Activated CD8-positive, alpha-beta memory T cell treated with anti-CD3 and anti-CD28 coated beads, Interleukin-2, amount 50 U/mL, for 4 hours (primary cell): ENCODE data around the gene REPIN1.

Experiments used
- DNase-seq: peaks from one replicate; pipeline ENCODE4 v3.0.0-alpha.2; 2020

REPIN1 gene

GRCh38 chr7:150361807-150362621, 6.6 kb upstream of the REPIN1 start:
- DNase-seq, result no peak

- no peak for DNase-seq
Measured at GRCh38 chr7:150363370-150363769, 5.3 kb upstream of the REPIN1 start.

DNA sequence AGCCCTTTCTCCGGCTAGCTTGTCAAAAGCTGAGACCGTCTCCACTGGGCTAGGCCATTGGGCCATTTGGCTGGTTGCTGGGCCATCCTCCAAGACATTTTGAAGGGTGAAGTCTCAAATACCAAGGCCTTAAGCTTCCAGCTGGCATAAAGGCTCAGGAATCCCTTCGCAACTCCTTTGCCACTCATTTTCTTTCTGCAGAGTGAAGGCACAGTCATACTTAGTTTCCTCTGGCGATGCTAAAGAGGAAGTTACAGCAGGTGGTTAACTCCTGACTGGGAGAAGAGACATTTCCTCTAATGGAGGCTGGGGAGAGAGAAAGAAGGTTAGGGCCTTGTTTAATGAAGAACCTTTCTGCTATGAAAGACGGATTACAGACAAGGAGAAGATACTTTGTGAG, 4.8 kb upstream of the REPIN1 start:
- DNase-seq, result no peak

DNA sequence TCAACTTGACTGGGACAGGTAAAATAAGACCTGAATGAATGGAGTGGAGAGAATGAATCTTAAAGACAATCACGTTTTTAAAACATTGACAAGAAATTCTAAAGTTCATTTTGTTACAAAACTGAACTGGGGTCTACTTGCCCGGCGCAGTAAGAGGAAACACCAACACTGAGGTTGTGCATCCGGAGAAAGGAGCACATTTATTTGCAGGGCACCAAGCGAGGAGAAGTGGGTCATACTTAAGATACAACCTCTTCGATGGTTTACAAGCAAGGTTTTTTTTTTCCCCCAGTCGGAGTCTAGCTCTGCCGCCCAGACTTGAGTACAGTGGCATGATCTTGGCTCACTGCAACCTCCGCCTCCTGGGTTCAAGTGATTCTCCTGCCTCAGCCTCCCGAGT, 3.4 kb upstream of the REPIN1 start:
- no peak for DNase-seq

DNA sequence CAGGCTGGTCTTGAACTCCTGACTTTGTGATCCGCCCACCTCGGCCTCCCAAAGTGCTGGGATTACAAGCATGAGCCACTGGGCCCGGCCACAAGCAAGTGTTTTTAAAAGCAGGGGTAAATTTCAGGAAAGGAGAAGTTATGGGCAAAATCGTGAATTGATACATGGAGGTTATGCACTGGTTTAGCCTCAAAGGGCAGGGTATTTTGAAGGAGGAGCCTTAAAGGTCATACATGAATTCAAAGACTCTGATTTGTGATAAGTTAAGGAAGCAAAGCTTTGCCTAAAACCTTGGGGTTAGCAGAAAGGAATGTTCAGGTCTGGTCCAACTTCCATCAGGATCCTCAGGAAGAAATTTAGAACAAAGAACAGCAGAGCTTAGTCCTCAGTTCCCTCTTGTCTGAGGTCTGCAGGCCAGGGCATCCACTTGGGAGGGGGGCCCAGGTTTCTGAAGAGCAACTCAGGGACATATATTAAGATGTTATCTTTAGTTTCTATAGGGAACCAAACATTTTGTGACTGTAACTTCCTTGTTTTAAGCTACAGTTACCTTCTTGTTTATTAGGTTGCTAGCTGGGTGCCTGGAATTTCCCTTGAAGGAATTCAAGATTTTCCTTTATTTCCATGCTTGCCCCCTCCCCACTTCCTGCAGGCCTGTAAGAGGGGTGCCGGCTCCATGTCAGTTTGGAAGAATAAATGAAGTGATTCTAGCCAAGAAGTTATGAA, 2.8 kb upstream of the REPIN1 start:
- no peak for DNase-seq

DNA sequence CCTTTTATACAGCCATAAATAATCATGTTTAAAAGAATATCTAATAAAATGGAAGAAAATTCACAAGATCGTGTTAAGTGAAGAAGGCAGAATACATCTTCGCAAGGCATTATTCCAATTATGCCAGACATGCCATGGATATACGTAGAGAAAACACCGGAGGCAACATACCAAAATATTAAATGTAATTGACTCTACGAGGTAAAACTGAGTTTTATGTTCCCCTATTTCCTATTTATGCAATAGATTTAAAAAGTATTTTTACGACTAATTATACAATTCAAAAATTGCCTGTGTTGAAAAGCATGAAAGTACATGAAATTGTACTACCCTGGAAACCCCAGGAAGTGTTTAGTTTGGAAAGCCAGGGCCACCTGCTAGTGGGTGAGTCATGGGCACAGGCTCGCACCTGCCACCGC, 936 bp upstream of the REPIN1 start:
- no peak for DNase-seq

DNA sequence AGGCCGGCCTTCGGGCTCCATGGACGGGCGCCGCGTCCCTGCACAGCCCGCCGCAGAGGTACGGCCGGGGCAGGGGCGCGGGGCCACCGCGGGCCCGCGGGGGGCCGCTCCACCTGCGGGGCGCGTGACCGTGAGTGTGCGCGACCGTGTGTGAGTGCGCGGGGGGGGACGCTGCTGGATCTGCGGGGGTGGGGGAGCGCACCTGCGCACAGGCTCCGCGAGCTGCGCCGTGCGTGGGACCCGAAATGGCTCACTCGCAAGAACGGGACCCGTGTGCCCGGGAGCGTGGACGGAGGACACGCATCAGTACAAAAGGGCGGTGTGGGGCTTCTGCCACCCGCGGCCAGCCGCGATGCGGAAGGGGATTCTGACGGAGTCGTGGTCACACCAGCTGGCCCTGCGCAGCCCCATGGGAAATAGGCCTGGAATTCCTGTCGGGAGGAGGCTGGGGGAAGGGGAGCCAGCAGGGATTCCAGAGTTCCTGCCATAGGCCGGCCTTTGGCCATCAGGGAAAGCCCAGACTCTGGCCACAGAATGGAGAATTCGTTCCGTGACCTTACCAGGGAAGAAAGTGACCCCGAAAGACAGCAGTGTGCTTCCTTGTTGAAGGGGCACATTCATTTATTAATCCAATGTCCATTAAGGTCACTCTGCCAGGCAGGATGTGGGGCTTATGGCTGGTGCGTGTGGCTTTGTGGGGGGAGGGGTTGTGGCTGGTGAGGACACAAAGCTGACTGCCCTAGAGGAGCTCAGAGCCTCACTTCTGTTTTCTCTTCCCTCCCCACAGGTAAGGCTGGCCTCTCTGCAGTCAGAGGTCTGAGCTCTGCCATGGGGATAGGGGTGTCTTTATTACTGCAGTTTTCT, 494 bp downstream of the REPIN1 start:
- peak; percentile 76 for DNase-seq

- DNase-seq, result no peak
Measured at GRCh38 chr7:150369748-150370501, 1.3 kb downstream of the REPIN1 start.

DNA sequence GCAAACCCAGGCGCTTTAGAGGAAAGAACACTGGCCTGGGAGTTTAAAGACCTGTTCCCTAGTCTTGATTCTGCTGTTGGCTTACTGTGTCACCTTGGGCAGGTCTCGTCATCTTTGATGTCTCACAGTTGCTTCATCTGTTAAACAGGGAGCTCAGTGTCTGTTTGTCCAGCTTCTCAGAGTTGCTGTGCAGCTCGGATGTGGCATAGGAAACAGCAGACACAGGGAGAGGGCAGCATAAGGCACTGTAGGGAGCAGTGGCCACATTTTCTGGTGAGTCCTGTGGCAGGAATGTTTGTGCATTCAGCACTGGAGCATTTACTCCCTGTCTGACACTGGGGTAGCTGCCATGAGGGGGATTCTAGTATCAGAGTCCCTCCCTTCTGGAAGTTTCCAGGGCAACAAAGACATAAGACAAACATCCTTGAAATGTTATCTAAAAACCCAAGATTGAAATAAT, 2.0 kb downstream of the REPIN1 start:
- no peak for DNase-seq

DNA sequence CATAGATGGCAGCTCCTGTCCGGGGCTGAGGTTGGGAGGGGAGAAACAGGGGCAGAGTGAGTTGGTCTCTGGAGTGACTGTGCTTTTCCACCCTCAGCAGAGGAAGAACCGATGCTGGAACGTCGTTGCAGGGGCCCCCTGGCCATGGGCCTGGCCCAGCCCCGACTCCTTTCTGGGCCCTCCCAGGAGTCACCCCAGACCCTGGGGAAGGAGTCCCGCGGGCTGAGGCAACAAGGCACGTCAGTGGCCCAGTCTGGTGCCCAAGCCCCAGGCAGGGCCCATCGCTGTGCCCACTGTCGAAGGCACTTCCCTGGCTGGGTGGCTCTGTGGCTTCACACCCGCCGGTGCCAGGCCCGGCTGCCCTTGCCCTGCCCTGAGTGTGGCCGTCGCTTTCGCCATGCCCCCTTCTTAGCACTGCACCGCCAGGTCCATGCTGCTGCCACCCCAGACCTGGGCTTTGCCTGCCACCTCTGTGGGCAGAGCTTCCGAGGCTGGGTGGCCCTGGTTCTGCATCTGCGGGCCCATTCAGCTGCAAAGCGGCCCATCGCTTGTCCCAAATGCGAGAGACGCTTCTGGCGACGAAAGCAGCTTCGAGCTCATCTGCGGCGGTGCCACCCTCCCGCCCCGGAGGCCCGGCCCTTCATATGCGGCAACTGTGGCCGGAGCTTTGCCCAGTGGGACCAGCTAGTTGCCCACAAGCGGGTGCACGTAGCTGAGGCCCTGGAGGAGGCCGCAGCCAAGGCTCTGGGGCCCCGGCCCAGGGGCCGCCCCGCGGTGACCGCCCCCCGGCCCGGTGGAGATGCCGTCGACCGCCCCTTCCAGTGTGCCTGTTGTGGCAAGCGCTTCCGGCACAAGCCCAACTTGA, 2.7 kb downstream of the REPIN1 start:
- DNase-seq, result no peak

GRCh38 chr7:150371996-150372270, 3.3 kb downstream of the REPIN1 start:
- DNase-seq, result no peak

GRCh38 chr7:150372271-150373048, 3.8 kb downstream of the REPIN1 start:
- no peak for DNase-seq

GRCh38 chr7:150373049-150373801, 4.6 kb downstream of the REPIN1 start:
- DNase-seq, result no peak

GRCh38 chr7:150374026-150374425, 5.4 kb downstream of the REPIN1 start:
- DNase-seq, result no peak

DNA sequence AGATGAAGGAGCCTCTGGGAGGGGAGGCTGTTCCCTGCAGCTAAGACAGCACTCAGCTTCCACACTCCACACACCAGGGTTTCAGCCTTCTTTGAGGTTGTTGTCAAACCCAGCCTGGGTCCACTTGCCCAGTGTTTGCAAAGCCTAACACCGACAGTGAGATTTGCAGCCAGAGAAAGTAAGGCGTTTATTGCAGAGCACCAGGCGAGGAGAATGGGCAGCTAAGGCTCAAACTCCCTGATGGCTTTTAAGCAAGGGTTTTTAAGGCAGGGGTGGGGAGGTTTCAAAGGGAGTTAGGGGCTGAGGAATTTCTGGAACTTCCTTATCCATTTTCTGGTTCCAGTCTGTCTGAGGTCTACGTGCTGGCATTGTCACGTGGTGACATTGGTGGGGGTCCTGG, 5.8 kb downstream of the REPIN1 start:
- no peak for DNase-seq

DNA sequence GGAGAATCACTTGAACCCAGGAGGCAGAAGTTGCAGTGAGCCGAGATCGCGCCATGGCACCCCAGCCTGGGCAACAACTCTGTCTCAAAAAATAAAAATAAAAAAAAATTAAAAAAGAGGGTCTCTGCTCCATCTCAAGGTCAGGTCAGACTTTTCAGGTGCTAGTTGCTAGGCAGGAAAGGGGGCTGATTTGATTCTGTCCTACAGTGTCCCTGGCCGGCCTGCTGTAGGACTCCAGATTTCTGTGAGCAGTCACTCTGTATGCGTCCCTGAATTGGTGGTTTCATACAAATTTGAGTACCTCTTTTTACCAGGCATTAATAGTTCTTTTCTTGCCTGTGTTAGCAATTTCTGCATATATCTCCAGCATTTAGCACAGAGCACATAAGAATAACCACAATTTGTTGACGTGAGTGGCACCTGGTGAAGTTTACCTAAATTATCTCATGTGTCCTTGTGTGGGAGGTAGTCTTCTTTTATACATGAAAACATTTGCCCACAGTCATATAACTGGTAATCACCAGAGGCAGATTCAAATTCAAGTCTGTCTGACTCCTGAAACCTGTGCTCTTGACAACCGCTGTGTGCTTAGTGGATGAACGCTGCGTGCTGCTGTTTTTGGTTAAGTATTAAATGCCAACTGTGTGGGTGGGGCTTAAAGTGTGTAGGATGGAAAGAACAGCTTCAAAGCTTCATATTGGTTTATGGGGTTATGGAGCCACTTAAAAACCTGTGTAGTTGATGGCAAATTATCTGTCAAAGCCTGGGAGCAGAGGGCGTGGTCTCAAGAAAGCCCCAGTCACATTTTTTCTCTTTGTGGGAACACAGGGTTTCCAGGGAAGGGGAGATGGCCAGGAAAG, 7.3 kb downstream of the REPIN1 start:
- peak; percentile 45 for DNase-seq

GRCh38 chr7:150376560-150376959, 7.9 kb downstream of the REPIN1 start:
- DNase-seq, result no peak

DNA sequence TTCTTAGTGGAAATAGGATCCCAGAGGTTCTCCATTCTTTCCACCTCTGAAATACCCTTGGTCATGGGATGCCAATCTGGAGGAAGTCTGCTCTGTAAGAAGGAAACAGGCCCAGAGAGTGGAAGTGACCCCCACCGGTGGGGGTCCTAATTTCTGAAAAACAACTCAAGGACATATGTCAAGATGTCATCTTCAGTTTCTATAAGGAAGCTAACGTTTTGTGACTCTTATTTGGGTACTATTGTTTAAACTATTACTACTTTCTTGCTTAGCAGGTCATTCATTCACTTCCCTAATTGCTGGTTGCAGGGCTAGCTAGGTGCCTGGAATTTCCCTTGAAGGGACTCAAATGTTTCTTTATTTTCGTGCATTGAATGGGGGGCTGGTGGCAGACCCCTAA, 8.6 kb downstream of the REPIN1 start:
- DNase-seq, result no peak

- no peak for DNase-seq
Measured at GRCh38 chr7:150377635-150378034, 9.0 kb downstream of the REPIN1 start.
